ENCODE results near the gene CYP4F22. TPM values are rescaled to one million over a fixed set of nuclear protein-coding genes. Genes with fewer than 3 reads are reported as not detected.
"Not testable (repeated sequence)": the region's sequence is repeated elsewhere in the genome, so short reads cannot be mapped to it uniquely, and the experiment has no call there.

Gene CYP4F22
- not detected for polyA plus RNA-seq (ENCODE audit: insufficient read length)

GRCh38 chr19:15508035-15508710 is at the start of gene CYP4F22:
TSS of gene CYP4F22 (plus strand) at chr19:15508525. CDS start at chr19:15525337, 16,812 bp downstream.
- DNase-seq (ENCODE audit: low read depth), result no peak

- DNase-seq (ENCODE audit: low read depth), result no peak
Observed at GRCh38 chr19:15461694-15462093, 46.6 kb upstream of the CYP4F22 start.

GRCh38 chr19:15463861-15464371 is 44.4 kb upstream of the CYP4F22 start:
- no peak for DNase-seq (ENCODE audit: low read depth)

- DNase-seq (ENCODE audit: low read depth), result no peak
Observed at GRCh38 chr19:15464394-15465385, 43.6 kb upstream of the CYP4F22 start, which contains the start of gene RASAL3. TSS of gene RASAL3 (minus strand) at chr19:15464544. CDS start at chr19:15464358, 186 bp downstream.

GRCh38 chr19:15466851-15467733 is 41.2 kb upstream of the CYP4F22 start:
- no peak for DNase-seq (ENCODE audit: low read depth)

GRCh38 chr19:15467734-15468214 is 40.6 kb upstream of the CYP4F22 start:
- DNase-seq (ENCODE audit: low read depth), result no peak

- DNase-seq (ENCODE audit: low read depth), result no peak
Observed at GRCh38 chr19:15468675-15469512, 39.4 kb upstream of the CYP4F22 start.

- no peak for DNase-seq (ENCODE audit: low read depth)
Observed at GRCh38 chr19:15469513-15470297, 38.6 kb upstream of the CYP4F22 start.

- no peak for DNase-seq (ENCODE audit: low read depth)
Observed at GRCh38 chr19:15471639-15472101, 36.7 kb upstream of the CYP4F22 start.

GRCh38 chr19:15473821-15474220 is 34.5 kb upstream of the CYP4F22 start:
- DNase-seq (ENCODE audit: low read depth), result not testable (repeated sequence)

GRCh38 chr19:15475169-15475568 is 33.2 kb upstream of the CYP4F22 start:
- DNase-seq (ENCODE audit: low read depth), result no peak

- DNase-seq (ENCODE audit: low read depth), result no peak
Observed at GRCh38 chr19:15475611-15476010, 32.7 kb upstream of the CYP4F22 start.

GRCh38 chr19:15476325-15476724 is 32.0 kb upstream of the CYP4F22 start:
- no peak for DNase-seq (ENCODE audit: low read depth)

- no peak for DNase-seq (ENCODE audit: low read depth)
Observed at GRCh38 chr19:15479391-15480345, 28.7 kb upstream of the CYP4F22 start, which contains the start of gene PGLYRP2. TSS of gene PGLYRP2 (minus strand) at chr19:15479501. CDS start at chr19:15479371, 130 bp downstream.

GRCh38 chr19:15480996-15481395 is 27.3 kb upstream of the CYP4F22 start:
- not testable (repeated sequence) for DNase-seq (ENCODE audit: low read depth)

- DNase-seq (ENCODE audit: low read depth), result not testable (repeated sequence)
Observed at GRCh38 chr19:15485768-15486167, 22.6 kb upstream of the CYP4F22 start.

GRCh38 chr19:15487038-15487437 is 21.3 kb upstream of the CYP4F22 start:
- DNase-seq (ENCODE audit: low read depth), result no peak

Data from forelimb muscle (tissue), 1 donor.